MM.1S (cell line): ENCODE data around the gene CCT7.

Experiments used
- DNase-seq: peaks from one replicate; pipeline ENCODE4 v3.0.0-alpha.2; 2015
- H2AFZ ChIP-seq: fragments of 300-600 bp; sonication (generic); 2 replicates; pipeline ENCODE4 v1.6.0; 2016; ENCODE audit warnings: antibody characterized with exemption, low read length
- H3F3A ChIP-seq: fragments of 300-600 bp; sonication (generic); 2 replicates; pipeline ENCODE4 v1.6.1; 2016; ENCODE audit warnings: mild to moderate bottlenecking, antibody characterized with exemption, low read length, moderate library complexity, mixed read lengths; ENCODE audit not compliant: insufficient read depth
- H3K27ac ChIP-seq: fragments of 300-600 bp; sonication (generic); 2 replicates; pipeline ENCODE4 v1.5.1; 2016; ENCODE audit warnings: mild to moderate bottlenecking, low read length
- H3K27me3 ChIP-seq: fragments of 300-600 bp; sonication (generic); replicated peaks from 2 replicates; pipeline ENCODE4 v1.6.0; 2016; ENCODE audit warnings: low read length; ENCODE audit not compliant: insufficient read depth
- H3K36me3 ChIP-seq: fragments of 300-600 bp; sonication (generic); replicated peaks from 2 replicates; pipeline ENCODE4 v1.6.1; 2016; ENCODE audit warnings: mild to moderate bottlenecking, low read length, mixed read lengths; ENCODE audit not compliant: insufficient read depth
- H3K4me1 ChIP-seq: fragments of 300-600 bp; sonication (generic); 2 replicates; pipeline ENCODE4 v1.6.1; 2016; ENCODE audit warnings: low read length, mixed read lengths
- H3K4me2 ChIP-seq: fragments of 300-600 bp; sonication (generic); 2 replicates; pipeline ENCODE4 v1.6.0; 2016; ENCODE audit warnings: low read depth, low read length
- H3K4me3 ChIP-seq: fragments of 300-600 bp; sonication (generic); 2 replicates; pipeline ENCODE4 v1.5.1; 2016; ENCODE audit warnings: low read length, mixed read lengths
- H3K79me2 ChIP-seq: fragments of 300-600 bp; sonication (generic); 2 replicates; pipeline ENCODE4 v1.6.1; 2016; ENCODE audit warnings: mixed run types, low read length, mixed read lengths
- H3K9ac ChIP-seq: fragments of 300-600 bp; sonication (generic); 2 replicates; pipeline ENCODE4 v1.6.1; 2016; ENCODE audit warnings: low read length, mixed read lengths
- H3K9me2 ChIP-seq: fragments of 300-600 bp; sonication (generic); replicated peaks from 2 replicates; pipeline ENCODE4 v1.6.1; 2016; ENCODE audit warnings: mild to moderate bottlenecking, low read length, mixed read lengths; ENCODE audit not compliant: insufficient read depth
- H3K9me3 ChIP-seq: fragments of 300-600 bp; sonication (generic); replicated peaks from 2 replicates; pipeline ENCODE4 v1.6.1; 2016; ENCODE audit warnings: mild to moderate bottlenecking, low read length, mixed read lengths; ENCODE audit not compliant: insufficient read depth
- H4K20me1 ChIP-seq: fragments of 300-600 bp; sonication (generic); 2 replicates; pipeline ENCODE4 v1.6.1; 2016; ENCODE audit warnings: mild to moderate bottlenecking, low read length, moderate library complexity, mixed read lengths; ENCODE audit not compliant: insufficient read depth
- EZH2 ChIP-seq: fragments of 300-600 bp; sonication (generic); optimal IDR thresholded peaks from 2 replicates; pipeline ENCODE3; 2017; ENCODE audit warnings: low read depth, mild to moderate bottlenecking, antibody characterized with exemption, low read length, mixed read lengths
- EZH2phosphoT487 ChIP-seq: fragments of 300-600 bp; sonication (generic); IDR thresholded peaks from 2 replicates; pipeline ENCODE4 v1.6.1; 2018; ENCODE audit warnings: antibody characterized with exemption, low read length
- TF ChIP-seq, protein P1 (sequence below): fragments of 300-600 bp; sonication (generic); IDR thresholded peaks from 2 replicates; pipeline ENCODE4 v1.5.1; 2016; ENCODE audit warnings: antibody characterized with exemption, low read length, mixed read lengths

CCT7 gene

DNA sequence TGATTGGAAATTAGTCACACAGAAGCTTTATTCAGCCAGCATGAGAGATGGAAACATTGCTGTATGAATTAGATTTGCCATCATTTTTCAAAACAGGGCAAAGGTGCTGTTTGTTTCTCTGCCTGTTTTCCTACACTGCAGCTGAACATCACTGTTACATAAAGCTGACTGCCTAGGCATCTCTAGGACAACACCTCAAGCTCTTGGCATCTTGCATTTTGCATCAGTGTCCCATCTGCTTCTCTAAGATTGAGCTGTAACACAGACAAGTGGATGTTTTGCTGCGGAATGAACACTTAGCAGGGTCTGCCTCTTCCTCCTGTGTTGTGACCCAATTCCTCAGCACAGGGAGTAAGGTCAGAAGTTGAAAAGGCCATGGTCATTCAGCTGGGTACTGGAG lies 4.9 kb downstream of the CCT7 start:
- peaks cover 18% of the 10 kb centered on the region; the same call in 1 of the 2 replicates for H3K36me3 ChIP-seq
- TF ChIP-seq, protein P1, sequence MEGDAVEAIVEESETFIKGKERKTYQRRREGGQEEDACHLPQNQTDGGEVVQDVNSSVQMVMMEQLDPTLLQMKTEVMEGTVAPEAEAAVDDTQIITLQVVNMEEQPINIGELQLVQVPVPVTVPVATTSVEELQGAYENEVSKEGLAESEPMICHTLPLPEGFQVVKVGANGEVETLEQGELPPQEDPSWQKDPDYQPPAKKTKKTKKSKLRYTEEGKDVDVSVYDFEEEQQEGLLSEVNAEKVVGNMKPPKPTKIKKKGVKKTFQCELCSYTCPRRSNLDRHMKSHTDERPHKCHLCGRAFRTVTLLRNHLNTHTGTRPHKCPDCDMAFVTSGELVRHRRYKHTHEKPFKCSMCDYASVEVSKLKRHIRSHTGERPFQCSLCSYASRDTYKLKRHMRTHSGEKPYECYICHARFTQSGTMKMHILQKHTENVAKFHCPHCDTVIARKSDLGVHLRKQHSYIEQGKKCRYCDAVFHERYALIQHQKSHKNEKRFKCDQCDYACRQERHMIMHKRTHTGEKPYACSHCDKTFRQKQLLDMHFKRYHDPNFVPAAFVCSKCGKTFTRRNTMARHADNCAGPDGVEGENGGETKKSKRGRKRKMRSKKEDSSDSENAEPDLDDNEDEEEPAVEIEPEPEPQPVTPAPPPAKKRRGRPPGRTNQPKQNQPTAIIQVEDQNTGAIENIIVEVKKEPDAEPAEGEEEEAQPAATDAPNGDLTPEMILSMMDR, result no peak
- TF ChIP-seq EZH2 (no peak), EZH2phosphoT487 (no peak)
- H3K27ac ChIP-seq, result no peak overlapping the region
- no peaks in the 10 kb centered on the region for H3K27me3 ChIP-seq
- H3K9ac ChIP-seq, result no peak overlapping the region
- H3K4me1 ChIP-seq, result peaks cover 16% of the 10 kb centered on the region
- no peaks in the 10 kb centered on the region for H3K9me2 ChIP-seq
- no peak overlapping the region for H3K4me2 ChIP-seq
- H2AFZ ChIP-seq, result no peak overlapping the region
- no peak for DNase-seq
- peaks cover 38% of the 10 kb centered on the region for H4K20me1 ChIP-seq
- peaks cover 4% of the 10 kb centered on the region; the same call in 1 of the 2 replicates for H3F3A ChIP-seq
- peaks cover 93% of the 10 kb centered on the region for H3K79me2 ChIP-seq
- no peaks in the 10 kb centered on the region for H3K9me3 ChIP-seq
- no peak overlapping the region for H3K4me3 ChIP-seq

DNA sequence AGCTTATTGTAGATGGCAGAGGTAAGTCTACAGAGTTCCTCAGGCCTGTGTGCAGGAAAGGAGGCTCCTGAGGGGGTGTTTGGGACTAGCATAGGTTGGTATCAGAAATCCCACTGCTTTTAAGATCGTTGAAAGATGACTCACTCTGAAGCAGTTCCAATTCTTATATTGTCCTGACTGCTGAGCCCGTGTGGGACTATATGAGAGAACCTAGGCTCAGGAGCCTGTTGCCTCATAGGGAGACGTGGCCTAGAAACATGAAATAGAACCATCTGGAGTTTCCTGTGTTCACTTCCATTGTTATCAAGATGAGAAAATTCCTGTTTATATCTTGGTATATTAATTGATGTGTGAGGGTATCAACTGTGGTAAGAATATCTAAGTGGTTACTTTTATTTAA lies 5.7 kb downstream of the CCT7 start:
- Histone ChIP-seq H3K9me2 (no peaks in the 10 kb centered on the region), H3K9ac (no peak overlapping the region), H3K36me3 (peaks cover 18% of the 10 kb centered on the region; the same call in 1 of the 2 replicates), H3K79me2 (peaks cover 93% of the 10 kb centered on the region), H3K4me1 (peaks cover 16% of the 10 kb centered on the region), H3K27ac (no peak overlapping the region), H4K20me1 (peaks cover 41% of the 10 kb centered on the region), H3K27me3 (no peaks in the 10 kb centered on the region), H3K4me3 (no peak overlapping the region), H3F3A (no peaks in the 10 kb centered on the region; the same call in 1 of the 2 replicates), H3K9me3 (no peaks in the 10 kb centered on the region), H3K4me2 (no peak overlapping the region), H2AFZ (no peak overlapping the region)
- TF ChIP-seq EZH2 (no peak), EZH2phosphoT487 (no peak)
- no peak for DNase-seq

DNA sequence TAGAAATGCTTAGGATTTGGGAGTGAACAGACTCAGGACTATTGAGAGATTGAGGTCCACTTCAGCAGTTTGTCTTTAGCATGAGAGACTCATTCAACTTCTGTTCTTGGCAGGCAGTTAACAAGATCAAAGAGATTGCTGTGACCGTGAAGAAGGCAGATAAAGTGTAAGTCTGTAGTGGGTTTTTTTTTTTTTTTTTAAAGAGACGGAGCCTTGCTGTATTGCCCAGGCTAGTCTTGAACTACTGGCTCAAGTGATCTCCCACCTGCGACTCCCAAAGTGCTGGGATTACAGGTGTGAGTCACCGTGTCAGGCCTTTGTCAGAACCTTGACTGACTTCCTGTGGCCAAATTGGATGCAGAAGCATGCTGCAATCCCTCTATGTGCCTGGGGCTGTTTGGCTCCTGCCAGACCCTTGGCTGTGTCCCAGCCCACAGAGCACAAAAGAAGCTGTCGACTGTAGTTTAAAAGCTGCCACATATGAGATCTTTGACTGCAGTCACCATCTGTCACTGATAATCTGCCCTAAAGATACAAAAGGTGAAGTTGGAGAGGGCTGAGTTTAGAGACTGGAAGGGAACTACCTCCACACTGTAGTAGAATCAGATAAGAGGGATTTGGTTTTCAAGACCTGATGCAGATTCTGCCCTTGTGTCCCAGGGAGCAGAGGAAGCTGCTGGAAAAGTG lies 9.9 kb downstream of the CCT7 start:
- H3K79me2 ChIP-seq, result peaks cover 69% of the 10 kb centered on the region
- H3K9ac ChIP-seq, result no peak overlapping the region

More for the DNA sequence above, 9.9 kb downstream of the CCT7 start:
- H3K27ac ChIP-seq, result no peak overlapping the region
- H3K36me3 ChIP-seq, result peaks cover 29% of the 10 kb centered on the region
- no peaks in the 10 kb centered on the region for H3K9me3 ChIP-seq
- peaks cover 7% of the 10 kb centered on the region; the same call in 1 of the 2 replicates for H4K20me1 ChIP-seq
- DNase-seq, result no peak
- H3K4me2 ChIP-seq, result no peak overlapping the region
- no peaks in the 10 kb centered on the region for H3K4me1 ChIP-seq
- H3K27me3 ChIP-seq, result no peaks in the 10 kb centered on the region
- H2AFZ ChIP-seq, result no peak overlapping the region
- H3K4me3 ChIP-seq, result no peak overlapping the region
- TF ChIP-seq EZH2phosphoT487 (no peak), EZH2 (no peak)
- TF ChIP-seq, protein P1, result no peak
- no peaks in the 10 kb centered on the region; the same call in 1 of the 2 replicates for H3F3A ChIP-seq
- no peaks in the 10 kb centered on the region for H3K9me2 ChIP-seq
